Keratinocyte (primary cell): ENCODE data around the gene SLC39A11. TPM values are rescaled to one million over a fixed set of nuclear protein-coding genes. Genes with fewer than 3 reads are reported as not detected.

ENCODE experiments used
- DNase-seq: peaks from one replicate; pipeline ENCODE4 v3.0.0-alpha.2; 2011; ENCODE audit warnings: low read depth, missing footprints, low spot score
- FAIRE-seq: peaks from 2 replicates; lab custom pipeline; 2011; peaks lifted over from hg19 to GRCh38; lab: Jason Lieb, UNC
- H2AFZ ChIP-seq: 2 replicates; pipeline ENCODE4 v1.6.0; 2012; ENCODE audit warnings: low read length, control low read depth, inconsistent platforms; ENCODE audit not compliant: control insufficient read depth
- H3K27ac ChIP-seq: 2 replicates; pipeline ENCODE4 v1.5.1; 2011; ENCODE audit warnings: low read length; ENCODE audit not compliant: control insufficient read depth, insufficient read depth
- H3K27me3 ChIP-seq: 3 replicates; pipeline ENCODE4 v1.6.0; 2011; ENCODE audit warnings: low read length; ENCODE audit not compliant: control insufficient read depth, insufficient read depth; ENCODE audit errors: extremely low read depth
- H3K36me3 ChIP-seq, 2 experiments: 2 replicates in 1 of 2; 3 replicates in 1 of 2; pipeline ENCODE4 v1.5.1; 2011; ENCODE audit warnings: low read length in 2 of 2, mild to moderate bottlenecking in 1 of 2; ENCODE audit not compliant: control insufficient read depth in 2 of 2, insufficient read depth in 2 of 2; ENCODE audit errors: extremely low read depth in 1 of 2
- H3K4me1 ChIP-seq: 3 replicates; pipeline ENCODE4 v1.5.1; 2011; ENCODE audit warnings: low read length; ENCODE audit not compliant: control insufficient read depth, insufficient read depth; ENCODE audit errors: extremely low read depth
- H3K4me2 ChIP-seq: 3 replicates; pipeline ENCODE4 v1.6.0; 2011; ENCODE audit warnings: low read depth, low read length; ENCODE audit not compliant: control insufficient read depth, insufficient read depth; ENCODE audit errors: extremely low read depth
- H3K4me3 ChIP-seq, 3 experiments: fragments of 200-600 bp in 1 of 3; sonication (generic) in 1 of 3; 2 replicates in 2 of 3; 3 replicates in 1 of 3; pipeline ENCODE4 v1.5.1; 2011 to 2016; ENCODE audit warnings: low read length in 3 of 3, mild to moderate bottlenecking in 3 of 3, control low read depth in 2 of 3, inconsistent platforms in 1 of 3, low read depth in 1 of 3, mixed read lengths in 1 of 3, mixed run types in 1 of 3, moderate library complexity in 1 of 3; ENCODE audit not compliant: control insufficient read depth in 2 of 3, insufficient read depth in 2 of 3; ENCODE audit errors: extremely low read depth in 1 of 3
- H3K79me2 ChIP-seq: 2 replicates; pipeline ENCODE4 v1.6.0; 2012; ENCODE audit warnings: low read length; ENCODE audit not compliant: control insufficient read depth, insufficient read depth
- H3K9ac ChIP-seq: 3 replicates; pipeline ENCODE4 v1.6.0; 2011; ENCODE audit warnings: low read length; ENCODE audit not compliant: control insufficient read depth, insufficient read depth; ENCODE audit errors: extremely low read depth
- H3K9me1 ChIP-seq: 3 replicates; pipeline ENCODE4 v1.6.0; 2011; ENCODE audit warnings: low read length; ENCODE audit not compliant: control insufficient read depth, insufficient read depth; ENCODE audit errors: extremely low read depth
- H3K9me3 ChIP-seq: 2 replicates; pipeline ENCODE4 v1.5.1; 2012; ENCODE audit warnings: low read depth, low read length; ENCODE audit not compliant: control insufficient read depth
- H4K20me1 ChIP-seq: 3 replicates; pipeline ENCODE4 v1.6.0; 2011; ENCODE audit warnings: low read length; ENCODE audit not compliant: control insufficient read depth, insufficient read depth; ENCODE audit errors: extremely low read depth
- CTCF ChIP-seq, 3 experiments: IDR thresholded peaks in 1 of 3; conservative IDR thresholded peaks in 1 of 3; optimal IDR thresholded peaks in 1 of 3; 2 replicates in 2 of 3; 3 replicates in 1 of 3; pipeline versions ENCODE3 to v1.5.1; 2011; ENCODE audit warnings: low read length in 3 of 3, mild to moderate bottlenecking in 3 of 3, moderate library complexity in 2 of 3, control low read depth in 1 of 3, inconsistent platforms in 1 of 3; ENCODE audit not compliant: insufficient read depth in 2 of 3; ENCODE audit errors: extremely low read depth in 1 of 3
- EZH2 ChIP-seq: IDR thresholded peaks from one replicate; pipeline ENCODE4 v1.6.1; 2012; ENCODE audit warnings: inconsistent platforms, mild to moderate bottlenecking, low read length, moderate library complexity
- dilution Hi-C: fragments of 300-500 bp; cut with MboI; formaldehyde crosslinking; loops from one replicate; pipeline ENCODE4 v1.7.0; 2020; ENCODE audit warnings: low sequenced_read_pairs; ENCODE audit not compliant: extremely low pct_ligation_motif_present
- polyA plus RNA-seq, 5 experiments: library from polyadenylated mRNA; depleted of rRNA in 3 of 5; stranded (reverse) in 3 of 5; stranded (forward) in 1 of 5; unstranded in 1 of 5; fragments of >200 nt; gene quantifications; 1 replicate in 1 of 5; 2 replicates in 3 of 5; 3 replicates in 1 of 5; pipeline versions ENCODE4 v1.2.1 to v1.2.3, GENCODE V29; 2011 to 2012; ENCODE audit warnings: missing spikeins in 2 of 5, low read depth in 1 of 5, low replicate concordance in 1 of 5

The SLC39A11 gene
- polyA plus RNA-seq, 1 donor (not counting 4 experiments of a cell fraction or from before 2014, with no cell fraction given), result 11.5 TPM

- Histone ChIP-seq H3K27me3 (no peaks in the 10 kb centered on the region), H3K36me3 (no peaks in the 10 kb centered on the region), H3K9me3 (no peaks in the 10 kb centered on the region), H2AFZ (no peak overlapping the region), H3K4me2 (no peak overlapping the region), H3K9ac (no peak overlapping the region), H3K9me1 (no peaks in the 10 kb centered on the region), H3K4me3 (no peak overlapping the region), H3K4me1 (no peaks in the 10 kb centered on the region), H4K20me1 (no peaks in the 10 kb centered on the region), H3K27ac (no peak overlapping the region), H3K79me2 (no peaks in the 10 kb centered on the region)
- dilution Hi-C loops, result no loop called here
- TF ChIP-seq EZH2 (no peak), CTCF (optimal IDR thresholded peaks at IDR 0.05 in 1 of 3, IDR thresholded peaks at IDR 0.05 in 1 of 3, conservative IDR thresholded peaks at IDR 0.05 in 1 of 3; ENCODE audit: extremely low read depth in 1 of 3, insufficient read depth in 2 of 3, low read length in 3 of 3) (no peak)
- FAIRE-seq (no peak), DNase-seq (no peak)
Measured at GRCh38 chr17:73140566-73140965, 48.1 kb upstream of the SLC39A11 start.

- no peak overlapping the region for H2AFZ ChIP-seq
- FAIRE-seq, result no peak
- no peak overlapping the region for H3K4me2 ChIP-seq
- H3K9ac ChIP-seq, result no peak overlapping the region
- H3K36me3 ChIP-seq, result no peaks in the 10 kb centered on the region
- no peaks in the 10 kb centered on the region for H3K9me1 ChIP-seq
- no peak overlapping the region for H3K4me3 ChIP-seq
- no peaks in the 10 kb centered on the region for H3K27me3 ChIP-seq
- no peaks in the 10 kb centered on the region for H3K79me2 ChIP-seq
- dilution Hi-C loops, result no loop called here
- no peak overlapping the region for H3K27ac ChIP-seq
- no peaks in the 10 kb centered on the region for H3K4me1 ChIP-seq
- no peaks in the 10 kb centered on the region for H4K20me1 ChIP-seq
- TF ChIP-seq EZH2 (no peak), CTCF (optimal IDR thresholded peaks at IDR 0.05 in 1 of 3, IDR thresholded peaks at IDR 0.05 in 1 of 3, conservative IDR thresholded peaks at IDR 0.05 in 1 of 3; ENCODE audit: extremely low read depth in 1 of 3, insufficient read depth in 2 of 3, low read length in 3 of 3) (no peak)
- DNase-seq, result no peak
- H3K9me3 ChIP-seq, result no peaks in the 10 kb centered on the region
Measured at GRCh38 chr17:73139296-73139695, 46.8 kb upstream of the SLC39A11 start.
